Bronchus fibroblast of lung (primary cell): ENCODE results near the gene FA2H. TPM values are rescaled to one million over a fixed set of nuclear protein-coding genes. Genes with fewer than 3 reads are reported as not detected.

Experiments used
- total RNA-seq: library from RNA; depleted of rRNA; stranded (reverse); fragments of >200 nt; gene quantifications from 2 replicates; pipeline ENCODE4 v1.2.3, GENCODE V29; 2015

The FA2H gene, protein sequence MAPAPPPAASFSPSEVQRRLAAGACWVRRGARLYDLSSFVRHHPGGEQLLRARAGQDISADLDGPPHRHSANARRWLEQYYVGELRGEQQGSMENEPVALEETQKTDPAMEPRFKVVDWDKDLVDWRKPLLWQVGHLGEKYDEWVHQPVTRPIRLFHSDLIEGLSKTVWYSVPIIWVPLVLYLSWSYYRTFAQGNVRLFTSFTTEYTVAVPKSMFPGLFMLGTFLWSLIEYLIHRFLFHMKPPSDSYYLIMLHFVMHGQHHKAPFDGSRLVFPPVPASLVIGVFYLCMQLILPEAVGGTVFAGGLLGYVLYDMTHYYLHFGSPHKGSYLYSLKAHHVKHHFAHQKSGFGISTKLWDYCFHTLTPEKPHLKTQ
- total RNA-seq, result not detected in 2 replicates

DNA sequence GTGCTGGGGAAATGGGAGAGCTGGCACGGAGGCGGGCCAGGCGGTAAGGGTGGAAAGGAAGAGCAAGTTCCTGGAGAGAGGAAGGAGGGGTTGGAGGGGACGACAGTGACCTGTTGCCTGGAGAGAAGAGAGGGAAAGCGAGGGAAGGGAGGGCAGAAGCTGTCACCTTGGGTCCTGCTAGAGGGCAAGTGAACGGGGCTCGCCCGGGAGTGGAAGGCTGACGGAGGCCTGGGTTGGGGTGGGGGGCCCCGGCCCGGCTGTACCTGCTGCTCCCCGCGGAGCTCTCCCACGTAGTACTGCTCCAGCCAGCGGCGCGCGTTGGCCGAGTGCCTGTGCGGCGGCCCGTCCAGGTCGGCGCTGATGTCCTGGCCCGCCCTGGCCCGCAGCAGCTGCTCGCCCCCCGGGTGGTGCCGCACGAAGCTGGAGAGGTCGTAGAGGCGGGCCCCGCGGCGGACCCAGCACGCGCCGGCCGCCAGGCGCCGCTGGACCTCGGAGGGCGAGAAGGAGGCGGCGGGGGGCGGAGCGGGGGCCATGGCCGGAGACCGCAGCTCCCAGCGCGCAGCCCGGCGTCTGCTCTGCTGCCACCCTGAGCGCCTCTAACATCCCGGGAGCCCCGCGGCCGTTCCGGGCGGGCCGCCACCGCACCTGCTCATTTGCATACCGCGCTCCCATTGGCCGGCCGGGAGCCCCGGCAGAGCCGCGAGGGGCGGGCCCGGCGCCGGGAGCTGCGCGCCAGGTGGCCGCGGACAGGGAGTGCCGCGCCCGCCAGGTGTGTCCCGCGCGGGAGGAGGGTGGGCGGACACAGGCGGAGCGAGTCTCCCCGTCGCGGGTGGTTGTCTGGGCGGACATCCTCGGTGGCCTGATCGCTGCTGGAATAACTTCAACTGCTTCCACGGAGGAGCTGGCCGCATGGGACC, at the start of gene FA2H:
TSS of gene FA2H (minus strand) at position 598 of the 917 bp plus-strand sequence. CDS start at position 533, 65 bp downstream.

DNA sequence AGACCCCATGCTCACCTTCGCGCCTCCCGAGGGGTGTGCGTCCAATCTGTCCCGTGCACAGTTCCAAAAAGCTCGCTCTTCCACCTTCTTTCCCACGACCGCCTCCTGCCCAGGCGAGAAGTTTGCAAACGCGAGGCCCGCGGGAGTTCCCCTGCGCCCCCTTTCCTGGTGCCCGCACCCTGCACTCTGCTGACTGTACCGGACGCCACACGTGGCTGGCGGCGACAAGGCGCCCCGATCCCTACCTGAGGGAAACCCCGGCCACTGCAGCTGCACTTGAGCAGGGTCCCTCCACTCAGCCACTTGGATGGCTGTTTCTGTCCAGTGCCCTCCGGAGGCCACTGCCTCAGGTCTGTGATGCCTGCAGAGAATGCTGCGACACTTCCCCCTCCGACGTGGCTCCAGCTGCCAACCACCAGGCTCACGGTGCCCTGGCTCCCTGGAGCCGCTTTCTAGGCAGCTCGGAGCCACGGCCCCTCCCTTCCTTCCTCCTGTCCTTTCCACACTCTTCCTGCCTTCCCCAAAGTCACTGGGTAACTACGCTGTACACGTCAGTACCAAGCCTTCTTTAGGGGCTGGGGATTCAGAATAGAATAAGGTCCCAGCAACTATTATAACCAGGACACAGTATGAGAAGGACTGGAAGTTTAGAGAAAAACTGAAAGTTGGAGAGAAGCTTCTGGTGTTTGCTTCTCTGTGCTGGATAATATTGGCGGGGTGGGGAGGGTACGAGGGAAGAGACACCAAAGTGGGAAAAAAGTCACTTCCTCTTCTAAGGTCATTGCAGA, 74.0 kb downstream of the FA2H start, which contains the start of gene MLKL:
TSS of gene MLKL (minus strand) at position 425 of the 788 bp plus-strand sequence. CDS start 5,105 bp downstream, outside the sequence.

DNA sequence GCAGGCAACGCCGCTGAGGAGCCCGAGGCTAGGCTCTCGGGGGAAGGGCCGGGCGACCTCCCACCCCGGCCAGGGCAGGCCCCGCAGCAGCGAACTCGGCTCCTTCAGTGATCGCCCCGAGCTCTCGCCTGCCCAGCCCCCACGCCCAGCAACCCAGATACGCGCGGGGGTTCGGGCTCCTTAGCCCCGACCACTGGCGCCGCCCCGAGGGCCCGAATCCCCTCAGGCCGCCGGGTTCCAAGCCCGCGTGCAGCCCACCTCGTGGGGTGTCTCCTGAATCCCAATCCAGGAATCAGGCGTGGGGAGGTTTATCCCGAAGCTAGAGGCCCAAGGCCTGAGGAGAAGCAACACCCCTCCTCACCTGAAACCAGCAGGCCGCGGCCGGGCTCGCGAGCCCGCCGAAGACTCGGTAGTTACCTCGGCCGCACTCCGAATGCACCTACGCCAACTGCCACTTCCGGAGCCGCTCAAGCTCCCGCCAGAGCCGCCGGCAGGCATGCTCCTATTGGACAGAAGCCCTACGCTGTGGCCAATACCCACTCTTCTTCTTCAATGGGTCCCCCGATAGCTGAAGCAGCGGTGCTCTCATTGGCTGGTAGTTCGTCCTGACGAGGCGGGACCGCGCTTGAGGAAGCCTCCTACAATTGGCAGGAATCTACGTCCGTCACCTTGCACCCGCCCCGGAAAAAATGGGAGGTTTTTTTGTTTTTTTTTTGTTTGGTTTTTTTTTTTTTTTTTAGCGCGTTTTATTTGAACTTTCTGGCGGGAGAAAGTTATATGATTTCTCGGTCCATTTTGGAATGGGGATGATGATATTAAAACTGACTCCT, 108.0 kb downstream of the FA2H start, which contains the start of gene RFWD3:
TSS of gene RFWD3 (minus strand) at position 453 of the 830 bp plus-strand sequence. CDS start 5,428 bp downstream, outside the sequence.

Other genes with a start within 250 kb of the FA2H start
- gene GLG1, start 167.7 kb downstream of the FA2H start, total RNA-seq, result 93.7 and 96.2 TPM in 2 replicates
- 28.7 and 31.2 TPM in 2 replicates for gene RFWD3, start 107.9 kb downstream of the FA2H start, total RNA-seq
- gene MLKL, start 74.0 kb downstream of the FA2H start, total RNA-seq, result 6.2 and 8.1 TPM in 2 replicates
- 6.7 and 11.6 TPM in 2 replicates for gene WDR59, start 210.3 kb upstream of the FA2H start, total RNA-seq
- 23.6 and 26.6 TPM in 2 replicates for gene ZNRF1, start 224.2 kb upstream of the FA2H start, total RNA-seq